IPS-NIHi7 (cell line): Measurements from ENCODE around the gene LOXL1.

Experiments used
- DNase-seq: peaks from one replicate; pipeline ENCODE4 v3.0.0; 2012; ENCODE audit warnings: mixed read lengths; ENCODE audit errors: extremely low spot score

The LOXL1 gene

DNA sequence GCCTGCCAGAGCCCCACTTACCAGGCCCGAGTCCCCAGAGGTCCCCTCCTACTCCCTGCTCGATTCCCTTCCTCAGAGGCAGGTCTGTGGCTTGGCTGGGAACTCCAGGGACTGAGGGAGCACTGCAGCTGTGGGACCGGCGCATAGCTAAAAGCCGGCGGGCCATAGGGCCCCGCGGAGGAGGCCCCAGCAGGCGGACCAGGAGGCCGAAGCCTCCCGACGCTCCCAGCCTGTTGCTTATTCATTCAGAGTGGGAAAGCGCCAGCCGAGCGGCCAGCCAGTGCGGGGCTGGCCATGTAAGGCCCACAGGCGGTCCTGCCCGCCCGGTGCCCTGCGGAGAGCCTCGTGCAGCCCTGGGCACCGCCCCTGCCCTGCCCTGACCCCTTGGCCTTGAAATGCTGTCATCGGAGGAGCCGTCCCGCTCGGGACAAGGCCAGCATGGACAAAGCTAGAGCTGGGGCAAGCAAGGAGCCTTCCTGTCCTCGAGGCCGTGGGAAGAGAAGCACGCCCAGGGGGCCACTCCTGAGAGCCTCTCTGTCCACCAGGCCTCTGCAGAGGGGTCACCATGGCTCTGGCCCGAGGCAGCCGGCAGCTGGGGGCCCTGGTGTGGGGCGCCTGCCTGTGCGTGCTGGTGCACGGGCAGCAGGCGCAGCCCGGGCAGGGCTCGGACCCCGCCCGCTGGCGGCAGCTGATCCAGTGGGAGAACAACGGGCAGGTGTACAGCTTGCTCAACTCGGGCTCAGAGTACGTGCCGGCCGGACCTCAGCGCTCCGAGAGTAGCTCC is at the start of gene LOXL1:
LOXL1 (plus strand) TSS at position 244 of the 784 bp plus-strand sequence; CDS start at position 566, 322 bp downstream.
- peak; percentile 89 for DNase-seq

- no peak for DNase-seq
These were observed 46.8 kb upstream of the LOXL1 start for GRCh38 chr15:73879426-73879825.

DNA sequence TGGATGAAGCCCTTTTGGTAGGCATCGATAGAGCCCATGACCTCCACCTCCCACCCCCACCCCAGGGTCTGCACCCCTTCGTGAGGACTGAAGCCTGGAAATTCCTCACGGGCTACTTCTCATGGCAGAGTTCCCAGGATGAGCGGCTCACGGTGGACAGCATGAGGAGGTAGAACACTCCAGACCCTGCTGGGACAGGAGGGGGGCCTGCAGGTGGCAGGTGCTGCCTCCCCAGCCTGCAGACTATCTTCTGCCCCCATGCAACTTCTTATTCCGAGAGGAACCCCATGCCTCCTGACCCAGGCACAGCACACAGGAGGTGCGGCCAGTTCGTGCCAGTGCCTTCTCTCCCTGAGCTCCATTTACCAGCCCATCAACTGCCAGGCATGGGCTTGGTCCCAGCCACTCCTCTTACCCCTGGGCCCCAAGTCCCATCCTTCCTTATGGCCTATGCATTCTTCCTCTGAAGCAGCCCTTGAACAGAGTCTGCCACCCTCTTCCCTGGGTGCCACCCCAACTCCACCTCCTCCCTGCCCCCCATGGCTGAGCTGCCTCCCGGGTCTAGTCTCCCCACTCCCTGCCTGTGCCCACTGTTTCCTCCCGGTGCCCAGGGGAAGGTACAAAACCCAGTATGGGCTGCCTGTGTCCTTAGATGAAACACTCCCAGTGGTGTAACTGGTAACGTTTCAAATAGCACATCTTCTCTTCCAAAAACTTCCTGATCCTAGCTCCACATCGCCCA is 44.5 kb upstream of the LOXL1 start:
- DNase-seq: no peak

DNA sequence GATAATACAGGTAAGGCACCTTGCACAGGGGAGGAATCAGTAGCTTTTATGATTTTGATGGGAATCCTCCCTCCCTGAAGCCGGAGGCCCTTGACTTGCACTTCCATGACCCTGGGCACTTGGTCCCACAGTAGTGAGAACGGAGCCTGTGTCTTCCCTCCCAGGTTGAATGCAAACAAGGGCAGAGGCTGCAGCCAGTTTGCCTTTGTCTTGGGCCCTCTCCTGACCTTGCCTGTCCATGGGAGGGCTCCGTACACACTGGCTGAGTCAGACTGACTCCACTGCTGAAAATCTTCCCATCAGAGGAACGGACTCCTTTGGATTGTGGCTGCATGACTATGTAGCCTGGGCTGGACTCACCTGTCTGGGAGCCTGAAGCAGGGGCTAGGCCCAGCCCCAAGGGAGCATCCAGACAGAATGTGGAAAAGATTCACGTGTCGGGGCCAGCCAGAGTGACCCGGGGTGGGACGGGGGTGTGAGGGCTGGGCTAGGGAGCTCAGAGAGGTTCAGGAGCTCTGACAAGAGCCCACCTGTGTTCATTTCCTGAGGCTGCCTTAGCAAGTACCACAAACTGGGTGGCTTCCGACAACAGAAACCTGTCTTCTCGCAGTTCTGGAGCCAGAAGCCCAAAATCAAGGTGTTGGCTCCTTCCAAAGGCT is 43.4 kb upstream of the LOXL1 start:
- DNase-seq: no peak

DNA sequence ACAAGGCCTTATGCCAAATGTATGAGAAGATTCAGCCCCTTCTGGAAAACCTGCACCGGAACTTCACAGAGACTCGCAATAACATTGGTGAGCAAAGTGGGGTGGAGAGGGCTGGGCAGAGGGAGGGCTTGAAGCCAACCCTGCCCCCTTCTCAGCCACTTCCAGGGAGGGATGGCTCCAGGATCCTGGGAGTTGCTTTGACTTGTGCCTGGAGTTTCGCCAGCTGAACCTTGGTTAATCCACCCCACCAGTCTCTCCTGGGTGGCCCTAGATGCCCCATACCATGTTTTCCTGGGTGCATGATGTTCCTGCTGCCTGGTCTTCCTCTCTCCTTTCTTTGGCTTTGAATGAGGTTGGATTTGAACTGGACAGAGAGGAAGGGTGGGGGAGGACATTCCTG is 42.1 kb upstream of the LOXL1 start:
- no peak for DNase-seq

- DNase-seq: no peak
These were observed 40.1 kb upstream of the LOXL1 start for GRCh38 chr15:73885954-73886700.

- DNase-seq: no peak
These were observed 39.4 kb upstream of the LOXL1 start for GRCh38 chr15:73886717-73887345.

DNA sequence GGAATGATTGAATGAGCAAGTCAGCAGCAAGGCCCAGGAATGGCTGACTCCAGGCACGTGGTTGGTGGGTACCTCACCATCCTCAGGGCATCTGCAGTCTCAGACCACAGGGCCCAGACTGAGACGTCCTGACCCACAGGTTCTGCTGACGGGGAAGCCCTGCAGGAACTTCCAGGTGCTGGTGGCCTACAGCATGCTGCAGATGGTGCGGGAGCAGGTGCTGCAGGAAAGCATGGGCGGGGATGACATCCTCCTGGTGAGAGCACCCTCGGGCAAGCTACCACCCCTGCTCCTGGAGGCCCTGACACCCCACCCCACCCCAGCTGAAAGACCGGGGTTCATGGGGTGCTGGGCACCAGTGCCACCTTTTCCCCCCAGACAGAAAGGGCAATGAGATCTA is 38.8 kb upstream of the LOXL1 start:
- DNase-seq: no peak

DNA sequence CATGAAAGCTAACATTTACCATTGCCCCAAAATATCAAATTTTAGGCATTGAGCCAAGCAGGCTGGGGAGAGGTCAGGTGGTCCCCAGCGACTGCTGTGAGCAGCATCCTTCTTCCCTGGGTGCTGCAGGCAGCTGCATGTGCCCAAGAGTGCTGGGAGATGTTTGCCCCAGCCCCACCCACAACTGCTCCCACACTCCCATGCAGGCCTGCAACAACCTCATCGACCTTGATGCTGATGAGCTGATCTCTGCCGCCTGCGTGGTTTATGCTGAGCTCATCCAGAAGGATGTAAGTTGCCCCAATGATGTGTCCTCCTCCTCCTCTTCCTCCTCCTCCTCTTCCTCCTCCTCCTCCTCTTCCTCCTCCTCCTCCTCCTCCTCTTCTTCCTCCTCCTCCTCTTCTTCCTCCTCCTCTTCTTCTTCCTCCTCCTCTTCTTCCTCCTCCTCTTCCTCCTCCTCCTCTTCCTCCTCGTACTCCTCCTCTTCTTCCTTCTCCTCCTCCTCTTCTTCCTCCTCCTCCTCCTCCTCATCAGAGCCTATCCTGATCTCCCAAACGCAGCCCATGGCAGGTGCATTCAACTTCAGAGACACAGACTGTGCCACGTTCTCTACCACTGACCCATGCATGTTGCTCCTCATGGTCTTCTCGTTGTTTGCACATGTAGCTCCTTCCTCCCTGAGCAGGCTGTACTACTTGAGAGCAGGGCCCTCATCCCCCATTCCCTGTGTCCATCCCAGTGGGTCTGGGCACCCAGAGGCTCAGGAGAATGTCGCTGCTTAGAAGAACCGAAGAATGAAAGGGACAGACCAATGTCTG is 37.8 kb upstream of the LOXL1 start:
- DNase-seq: no peak

GRCh38 chr15:73889053-73889761 is 37.1 kb upstream of the LOXL1 start:
- no peak for DNase-seq

DNA sequence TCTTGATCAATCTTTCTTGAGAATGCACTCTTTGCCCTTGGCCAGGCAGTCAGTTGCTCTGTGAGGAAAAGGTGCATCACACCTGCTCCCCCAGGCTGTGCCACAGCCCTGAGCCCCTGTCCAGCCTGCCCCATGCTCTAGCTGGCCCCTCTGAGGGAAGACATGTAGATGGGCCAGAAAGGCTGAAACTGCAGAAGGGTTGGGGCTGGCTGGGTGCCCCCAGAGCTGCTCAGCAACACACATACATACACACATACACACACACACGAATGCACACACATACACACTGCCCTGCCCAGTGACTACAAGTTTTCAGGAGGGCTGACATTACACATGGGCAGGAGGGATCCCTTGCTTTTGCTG is 36.5 kb upstream of the LOXL1 start:
- DNase-seq: no peak

- no peak for DNase-seq
These were observed 34.6 kb upstream of the LOXL1 start for GRCh38 chr15:73891328-73892315.

DNA sequence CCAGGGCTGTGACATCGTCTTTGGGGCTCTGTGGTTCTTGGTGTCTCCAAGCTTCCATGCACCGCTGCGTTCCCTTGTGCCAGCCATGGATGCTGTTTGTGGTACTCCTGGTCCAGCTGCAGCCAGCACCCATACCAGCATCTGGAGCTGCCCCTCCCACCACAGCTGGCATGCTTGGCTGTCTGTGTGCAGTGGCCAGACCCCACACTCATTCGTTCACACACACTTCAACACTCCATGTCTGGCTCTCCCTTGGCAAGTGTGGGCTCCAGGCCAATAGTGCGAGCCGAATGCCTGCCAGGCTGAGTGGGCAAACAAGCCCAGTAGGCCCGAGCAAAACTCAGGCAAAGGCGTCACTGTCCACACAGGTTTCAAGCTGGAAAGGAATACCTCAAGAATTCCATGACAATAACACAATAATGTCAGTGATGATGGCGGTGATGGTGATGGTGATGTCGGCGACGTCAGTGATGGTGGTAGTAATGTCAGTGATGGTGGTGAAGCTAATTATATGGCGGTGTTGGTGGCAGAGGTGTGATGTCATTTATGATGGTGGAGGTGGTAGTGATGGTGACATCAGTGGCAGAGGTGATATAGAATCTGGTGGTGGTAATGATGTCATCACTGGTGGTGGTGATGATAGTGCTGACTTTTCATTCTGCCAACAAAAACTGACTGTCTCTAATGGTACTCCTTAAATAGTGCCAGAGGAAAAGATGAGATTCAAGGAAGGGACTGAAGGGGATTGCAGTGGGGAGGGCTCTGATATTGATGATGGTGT is 33.6 kb upstream of the LOXL1 start:
- no peak for DNase-seq

DNA sequence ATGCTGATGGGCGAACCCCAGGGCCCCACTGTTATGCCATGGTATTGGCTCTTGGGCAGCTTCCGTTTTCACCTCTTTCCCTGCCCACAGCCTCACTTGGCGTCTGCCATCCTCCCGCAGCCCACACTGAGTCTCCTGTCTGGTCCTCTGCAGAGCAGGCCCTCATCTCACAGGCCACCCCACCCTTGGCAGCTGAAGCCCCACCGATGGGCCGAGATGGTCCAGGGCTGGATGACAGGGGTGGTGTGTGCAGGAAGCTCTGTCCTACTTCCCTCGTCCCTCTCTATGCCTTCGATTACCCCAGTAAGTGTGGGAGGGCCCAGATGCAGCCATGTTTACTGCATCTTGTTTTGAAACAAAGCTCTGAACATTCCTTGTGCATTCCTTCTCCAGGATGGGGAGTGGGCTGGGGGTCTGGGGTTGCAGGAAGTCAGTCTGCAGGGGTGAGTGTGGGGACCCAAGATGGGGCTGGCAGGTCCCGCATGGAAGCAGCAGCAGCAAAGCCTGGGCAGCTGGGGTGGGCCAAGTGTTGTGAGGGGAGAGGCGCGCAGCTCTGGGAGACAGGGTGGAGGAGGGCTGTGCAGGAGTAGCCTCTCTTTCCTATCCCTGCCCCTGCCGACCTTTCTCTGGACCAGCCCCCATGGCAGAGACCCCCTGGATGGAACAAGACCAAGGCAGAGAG is 32.0 kb upstream of the LOXL1 start:
- DNase-seq: no peak

- DNase-seq: peak; percentile 97
These were observed 28.6 kb upstream of the LOXL1 start for GRCh38 chr15:73897441-73898261.
